Osteocyte (in vitro differentiated cells): Measurements from ENCODE around the gene MESP2. TPM values are rescaled to one million over a fixed set of nuclear protein-coding genes. Genes with fewer than 3 reads are reported as not detected.

Experiments used
- DNase-seq: peaks from one replicate; pipeline ENCODE4 v3.0.0; 2021; ENCODE audit warnings: mixed read lengths; ENCODE audit not compliant: unreplicated experiment; ENCODE audit errors: extremely low spot score
- H3K27ac Mint-ChIP-seq: one replicate; pipeline ENCODE4 v1.8.0; 2021; ENCODE audit warnings: mild to moderate bottlenecking, mixed read lengths; ENCODE audit not compliant: unreplicated experiment
- H3K27me3 Mint-ChIP-seq: one replicate; pipeline ENCODE4 v1.8.0; 2021; ENCODE audit warnings: mixed read lengths; ENCODE audit not compliant: unreplicated experiment
- H3K36me3 Mint-ChIP-seq: one replicate; pipeline ENCODE4 v1.8.0; 2021; ENCODE audit warnings: mixed read lengths; ENCODE audit not compliant: unreplicated experiment
- H3K4me1 Mint-ChIP-seq: one replicate; pipeline ENCODE4 v1.8.0; 2021; ENCODE audit warnings: mixed read lengths; ENCODE audit not compliant: unreplicated experiment
- H3K4me3 Mint-ChIP-seq: one replicate; pipeline ENCODE4 v1.8.0; 2021; ENCODE audit warnings: mild to moderate bottlenecking, moderate library complexity, mixed read lengths; ENCODE audit not compliant: unreplicated experiment
- H3K9me3 Mint-ChIP-seq: one replicate; pipeline ENCODE4 v1.8.0; 2021; ENCODE audit warnings: mixed read lengths; ENCODE audit not compliant: unreplicated experiment
- total RNA-seq: library from RNA; stranded (reverse); gene quantifications from 2 replicates; pipeline ENCODE4 v1.2.1, GENCODE V29; 2021
- TF ChIP-seq, protein P1 (sequence below): fragments of 200-600 bp; sonication (generic); IDR thresholded peaks from 2 replicates; pipeline ENCODE4 v1.5.0; 2021; ENCODE audit warnings: antibody characterized with exemption, mild to moderate bottlenecking, moderate library complexity

Gene MESP2
- total RNA-seq, 1 donor from 2014 or later, result not detected

DNA sequence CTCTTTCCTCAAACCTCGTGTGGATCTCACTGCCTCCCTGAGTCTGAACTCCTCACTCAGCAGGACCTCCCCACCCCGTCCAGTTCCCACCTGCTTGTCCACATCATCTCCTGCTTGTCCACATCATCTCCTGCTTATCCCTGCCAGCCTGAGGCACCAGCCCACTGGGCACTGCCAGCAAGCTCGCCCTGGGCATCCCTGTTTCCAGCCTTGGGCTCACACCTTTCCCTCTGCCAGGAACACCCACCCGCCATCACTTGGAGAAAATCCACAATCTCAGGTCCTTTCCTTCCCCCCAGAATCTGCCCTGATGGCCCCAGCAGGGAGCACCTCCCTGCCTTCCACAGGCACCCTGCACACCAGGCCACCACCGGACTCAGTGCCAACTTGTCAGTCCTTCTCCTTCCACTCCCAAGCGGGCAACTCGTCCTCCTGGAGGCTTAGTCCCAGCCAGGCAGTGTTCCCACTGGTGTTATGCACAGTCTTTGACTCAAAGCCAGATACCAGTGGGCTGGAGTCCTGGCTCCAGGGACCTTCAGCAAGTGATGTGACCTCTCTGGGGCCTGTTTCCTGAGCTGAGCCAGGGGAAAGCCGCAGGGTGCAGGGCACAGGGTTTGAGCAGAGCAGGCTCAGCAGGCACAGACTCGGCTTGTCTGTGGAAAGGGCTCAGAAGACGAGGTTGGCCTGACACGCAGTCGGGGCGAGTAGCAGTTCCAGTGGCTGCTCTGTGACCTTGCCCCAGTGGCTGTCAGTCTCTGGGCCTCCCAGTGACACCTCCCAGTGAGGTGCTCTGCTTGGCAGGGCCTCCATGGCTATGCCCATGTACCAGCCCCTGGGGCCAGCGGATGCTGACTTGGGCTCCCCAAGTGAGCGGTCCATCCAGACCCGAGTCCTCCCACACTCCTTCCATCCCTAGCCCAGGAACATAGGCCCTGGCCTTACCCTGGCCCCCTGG is 9.5 kb upstream of the MESP2 start:
- H3K27ac Mint-ChIP-seq, result no peak overlapping the region
- H3K36me3 Mint-ChIP-seq, result no peaks in the 10 kb centered on the region
- no peak for DNase-seq

DNA sequence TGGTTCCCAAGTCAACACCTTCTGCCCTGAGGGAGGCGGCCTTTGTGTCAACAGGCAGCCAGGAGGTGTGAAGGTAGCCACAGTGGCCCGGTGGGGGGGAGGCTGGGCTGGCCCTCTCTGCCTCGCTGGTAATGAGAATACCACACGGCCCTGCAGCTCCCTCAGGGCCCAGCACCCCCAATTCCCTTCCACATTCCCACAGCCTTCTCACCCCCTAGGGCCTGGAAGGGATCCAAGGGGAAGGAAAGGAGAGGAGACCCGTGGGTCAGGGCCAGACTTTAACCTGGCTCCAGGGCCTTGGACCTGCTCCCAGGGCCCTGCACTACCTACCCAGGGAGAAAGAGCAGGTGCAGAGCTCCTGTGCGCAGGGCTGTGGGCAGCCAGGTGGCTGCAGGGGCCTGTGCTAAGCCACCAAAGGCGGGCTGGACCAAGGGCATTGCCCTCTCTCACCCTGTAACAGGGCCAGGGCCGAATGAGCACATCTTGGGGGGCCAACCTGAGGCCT is 8.7 kb upstream of the MESP2 start:
- no peak for DNase-seq
- Mint-ChIP-seq H3K27ac (no peak overlapping the region), H3K4me3 (no peak overlapping the region), H3K9me3 (no peaks in the 10 kb centered on the region), H3K36me3 (no peaks in the 10 kb centered on the region), H3K4me1 (peaks cover 18% of the 10 kb centered on the region), H3K27me3 (no peaks in the 10 kb centered on the region)
- TF ChIP-seq, protein P1, sequence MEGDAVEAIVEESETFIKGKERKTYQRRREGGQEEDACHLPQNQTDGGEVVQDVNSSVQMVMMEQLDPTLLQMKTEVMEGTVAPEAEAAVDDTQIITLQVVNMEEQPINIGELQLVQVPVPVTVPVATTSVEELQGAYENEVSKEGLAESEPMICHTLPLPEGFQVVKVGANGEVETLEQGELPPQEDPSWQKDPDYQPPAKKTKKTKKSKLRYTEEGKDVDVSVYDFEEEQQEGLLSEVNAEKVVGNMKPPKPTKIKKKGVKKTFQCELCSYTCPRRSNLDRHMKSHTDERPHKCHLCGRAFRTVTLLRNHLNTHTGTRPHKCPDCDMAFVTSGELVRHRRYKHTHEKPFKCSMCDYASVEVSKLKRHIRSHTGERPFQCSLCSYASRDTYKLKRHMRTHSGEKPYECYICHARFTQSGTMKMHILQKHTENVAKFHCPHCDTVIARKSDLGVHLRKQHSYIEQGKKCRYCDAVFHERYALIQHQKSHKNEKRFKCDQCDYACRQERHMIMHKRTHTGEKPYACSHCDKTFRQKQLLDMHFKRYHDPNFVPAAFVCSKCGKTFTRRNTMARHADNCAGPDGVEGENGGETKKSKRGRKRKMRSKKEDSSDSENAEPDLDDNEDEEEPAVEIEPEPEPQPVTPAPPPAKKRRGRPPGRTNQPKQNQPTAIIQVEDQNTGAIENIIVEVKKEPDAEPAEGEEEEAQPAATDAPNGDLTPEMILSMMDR, result no peak

More for the DNA sequence above, 9.5 kb upstream of the MESP2 start:
- H3K9me3 Mint-ChIP-seq, result no peaks in the 10 kb centered on the region
- H3K4me1 Mint-ChIP-seq, result peaks cover 15% of the 10 kb centered on the region
- H3K4me3 Mint-ChIP-seq, result no peak overlapping the region
- no peaks in the 10 kb centered on the region for H3K27me3 Mint-ChIP-seq
- TF ChIP-seq, protein P1, result no peak

DNA sequence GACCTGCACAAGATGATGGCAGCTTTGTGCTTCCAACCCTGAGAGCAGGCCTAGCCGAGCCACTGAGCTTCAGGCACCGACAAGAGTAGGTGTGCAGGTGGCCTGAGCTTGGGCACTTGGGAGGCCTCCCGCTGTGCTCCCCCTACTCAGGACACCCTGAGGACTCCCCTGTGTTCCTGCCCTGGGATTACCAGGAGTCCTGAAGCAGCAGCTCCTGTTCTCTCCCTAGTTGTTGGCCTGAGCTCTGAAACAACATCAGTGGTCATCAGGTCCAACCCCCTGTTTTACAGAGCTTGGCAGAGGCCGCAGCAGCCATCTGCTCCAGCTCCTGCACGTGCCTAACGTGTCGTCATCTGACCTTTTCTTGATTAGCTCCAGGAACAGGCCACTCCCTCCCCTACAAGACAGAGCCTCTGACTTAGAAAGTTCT is 8.0 kb upstream of the MESP2 start:
- peaks cover 24% of the 10 kb centered on the region for H3K4me1 Mint-ChIP-seq
- TF ChIP-seq, protein P1, result no peak
- DNase-seq, result no peak
- H3K4me3 Mint-ChIP-seq, result no peak overlapping the region
- H3K27ac Mint-ChIP-seq, result no peak overlapping the region
- H3K36me3 Mint-ChIP-seq, result no peaks in the 10 kb centered on the region
- no peaks in the 10 kb centered on the region for H3K9me3 Mint-ChIP-seq
- no peaks in the 10 kb centered on the region for H3K27me3 Mint-ChIP-seq

DNA sequence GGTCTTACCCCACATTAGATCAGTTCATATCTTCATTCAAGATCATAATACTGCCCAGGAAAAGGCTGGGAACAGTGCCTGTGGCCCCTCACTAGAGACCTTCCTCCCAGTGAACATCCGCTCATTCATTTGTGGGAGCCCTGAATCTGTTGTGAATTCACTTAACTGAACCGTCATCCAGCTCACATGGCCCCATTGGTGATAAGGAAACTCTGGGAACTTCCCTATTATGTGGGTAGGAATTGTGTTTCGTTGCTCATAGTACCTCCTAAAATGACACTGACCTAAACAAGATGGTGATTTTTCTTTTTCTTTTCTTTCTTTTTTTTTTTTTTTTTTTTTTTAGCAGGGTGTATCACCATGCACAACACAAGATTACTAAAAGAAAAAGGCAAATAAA is 6.8 kb upstream of the MESP2 start:
- H3K9me3 Mint-ChIP-seq, result no peaks in the 10 kb centered on the region
- peaks cover 31% of the 10 kb centered on the region for H3K4me1 Mint-ChIP-seq
- TF ChIP-seq, protein P1, result no peak
- no peaks in the 10 kb centered on the region for H3K27me3 Mint-ChIP-seq
- no peak overlapping the region for H3K4me3 Mint-ChIP-seq
- DNase-seq, result no peak
- H3K36me3 Mint-ChIP-seq, result no peaks in the 10 kb centered on the region
- no peak overlapping the region for H3K27ac Mint-ChIP-seq

DNA sequence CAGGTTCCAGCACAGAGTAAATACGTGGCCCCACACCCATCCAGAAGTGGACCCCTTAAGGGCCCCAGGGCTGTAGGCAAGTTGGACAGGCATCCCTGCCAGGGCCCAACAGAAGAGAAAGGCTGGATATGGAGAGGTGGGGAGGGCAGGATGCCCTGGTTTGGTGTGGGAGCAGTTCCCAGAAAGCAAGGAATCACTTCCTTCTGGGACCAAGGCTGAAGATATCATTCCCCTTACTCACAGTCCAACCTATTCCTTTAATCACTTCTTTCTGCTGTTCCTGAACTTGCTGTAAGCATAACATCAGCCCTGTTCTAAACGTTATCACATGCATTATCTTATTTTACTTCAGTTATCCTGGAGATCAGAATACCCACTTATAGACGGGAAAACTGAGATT is 6.1 kb upstream of the MESP2 start:
- DNase-seq, result no peak
- H3K36me3 Mint-ChIP-seq, result no peaks in the 10 kb centered on the region
- H3K27me3 Mint-ChIP-seq, result no peaks in the 10 kb centered on the region
- H3K4me1 Mint-ChIP-seq, result peaks cover 32% of the 10 kb centered on the region
- H3K9me3 Mint-ChIP-seq, result no peaks in the 10 kb centered on the region
- no peak overlapping the region for H3K4me3 Mint-ChIP-seq
- TF ChIP-seq, protein P1, result no peak
- no peak overlapping the region for H3K27ac Mint-ChIP-seq
